ENCODE data around the gene CLCN4.

DNA sequence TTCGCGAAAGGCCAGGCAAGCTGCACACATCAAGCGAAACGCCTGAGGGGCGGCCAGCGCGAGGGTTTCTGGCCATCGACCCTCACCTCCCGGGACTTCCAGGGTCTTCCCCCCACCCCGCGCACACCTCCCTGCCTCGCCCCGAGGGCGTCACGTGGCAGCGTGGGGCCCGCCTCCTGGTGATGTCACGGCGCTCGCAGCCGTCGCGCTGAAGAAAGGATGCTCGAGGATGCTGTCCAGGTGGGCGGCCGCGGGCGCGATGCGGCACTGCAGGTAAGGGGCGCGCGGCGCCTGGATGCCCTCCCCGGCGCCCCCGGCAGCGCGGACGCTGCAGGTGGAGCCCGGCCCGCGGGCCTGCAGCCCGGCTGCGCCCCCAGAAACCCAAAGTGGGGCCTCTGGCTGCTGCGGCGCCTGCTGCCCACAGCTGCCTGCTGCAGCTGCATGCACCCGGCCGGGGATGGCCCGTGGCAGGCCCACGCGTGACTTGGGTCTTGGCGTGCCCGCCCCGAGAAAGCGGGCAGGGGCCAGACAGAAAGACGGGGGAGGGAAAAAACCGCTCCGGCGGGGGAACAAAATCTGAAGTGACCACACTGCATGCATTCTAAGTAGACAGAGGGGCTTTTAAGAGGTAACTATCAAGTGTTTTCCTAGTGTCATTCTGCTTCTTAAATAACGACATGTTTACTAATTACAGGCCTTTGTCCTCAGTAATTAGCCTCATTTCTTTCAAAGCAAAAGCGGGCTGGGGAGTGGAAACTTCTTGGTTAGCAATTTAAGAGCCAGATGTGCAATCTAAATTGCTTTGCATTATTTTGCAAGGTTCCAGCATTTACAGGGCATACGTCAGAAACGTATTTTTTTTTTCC, 1.7 kb downstream of the CLCN4 start:
- TF ChIP-seq POLR2A (IDR thresholded peaks at IDR 0.05): peak in 1 of 2 donors; percentile 15
- TF ChIP-seq, protein P1, sequence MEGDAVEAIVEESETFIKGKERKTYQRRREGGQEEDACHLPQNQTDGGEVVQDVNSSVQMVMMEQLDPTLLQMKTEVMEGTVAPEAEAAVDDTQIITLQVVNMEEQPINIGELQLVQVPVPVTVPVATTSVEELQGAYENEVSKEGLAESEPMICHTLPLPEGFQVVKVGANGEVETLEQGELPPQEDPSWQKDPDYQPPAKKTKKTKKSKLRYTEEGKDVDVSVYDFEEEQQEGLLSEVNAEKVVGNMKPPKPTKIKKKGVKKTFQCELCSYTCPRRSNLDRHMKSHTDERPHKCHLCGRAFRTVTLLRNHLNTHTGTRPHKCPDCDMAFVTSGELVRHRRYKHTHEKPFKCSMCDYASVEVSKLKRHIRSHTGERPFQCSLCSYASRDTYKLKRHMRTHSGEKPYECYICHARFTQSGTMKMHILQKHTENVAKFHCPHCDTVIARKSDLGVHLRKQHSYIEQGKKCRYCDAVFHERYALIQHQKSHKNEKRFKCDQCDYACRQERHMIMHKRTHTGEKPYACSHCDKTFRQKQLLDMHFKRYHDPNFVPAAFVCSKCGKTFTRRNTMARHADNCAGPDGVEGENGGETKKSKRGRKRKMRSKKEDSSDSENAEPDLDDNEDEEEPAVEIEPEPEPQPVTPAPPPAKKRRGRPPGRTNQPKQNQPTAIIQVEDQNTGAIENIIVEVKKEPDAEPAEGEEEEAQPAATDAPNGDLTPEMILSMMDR (IDR thresholded peaks at IDR 0.05): no peak
